Hindlimb muscle (tissue), 1 donor: Measurements from ENCODE around the gene CEP57L1. TPM values are rescaled to one million over a fixed set of nuclear protein-coding genes. Genes with fewer than 3 reads are reported as not detected.
"Not testable (repeated sequence)": the region's sequence is repeated elsewhere in the genome, so short reads cannot be mapped to it uniquely, and the experiment has no call there.

Experiments
- DNase-seq: peaks from one replicate; pipeline ENCODE4 v3.0.0-alpha.2; 2013
- polyA plus RNA-seq: library from polyadenylated mRNA; unstranded; fragments of 120-200 nt; gene quantifications from one replicate; pipeline ENCODE4 v1.2.1, GENCODE V29; 2013; ENCODE audit not compliant: insufficient read length

The CEP57L1 gene
- polyA plus RNA-seq, 1 donor = 18.5 TPM

DNA sequence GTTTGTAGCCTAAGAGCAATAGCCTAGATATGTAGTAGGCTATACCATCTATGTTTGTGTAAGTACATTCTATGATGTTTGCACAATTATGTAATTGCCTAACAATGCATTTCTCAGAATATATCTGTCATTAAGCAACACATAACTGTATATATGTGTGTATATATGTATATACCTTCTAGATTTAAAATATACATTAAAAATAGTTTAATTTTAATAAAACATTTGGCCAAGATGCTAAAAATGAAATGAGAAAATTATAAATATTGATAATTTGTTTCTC lies 21.2 kb upstream of the CEP57L1 start:
- no peak for DNase-seq

DNA sequence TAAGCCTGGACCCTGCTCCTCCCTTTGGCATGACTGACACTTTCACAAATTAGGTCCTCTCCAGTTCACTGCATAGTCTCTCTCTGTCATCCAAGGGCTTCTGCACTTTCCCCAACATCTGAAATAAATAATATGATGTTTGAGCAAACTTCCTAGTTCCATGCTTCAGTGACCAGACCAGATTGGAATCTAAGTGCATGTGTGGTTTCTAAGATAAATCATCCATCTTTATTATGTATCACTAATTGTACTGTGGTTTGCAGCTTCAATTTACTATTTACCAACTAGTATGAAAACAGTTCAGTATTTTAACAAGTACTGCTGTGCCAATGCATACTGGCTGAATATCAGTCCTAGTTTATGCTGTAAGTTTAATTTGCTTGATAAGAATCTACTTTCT lies 19.4 kb upstream of the CEP57L1 start:
- DNase-seq = no peak

DNA sequence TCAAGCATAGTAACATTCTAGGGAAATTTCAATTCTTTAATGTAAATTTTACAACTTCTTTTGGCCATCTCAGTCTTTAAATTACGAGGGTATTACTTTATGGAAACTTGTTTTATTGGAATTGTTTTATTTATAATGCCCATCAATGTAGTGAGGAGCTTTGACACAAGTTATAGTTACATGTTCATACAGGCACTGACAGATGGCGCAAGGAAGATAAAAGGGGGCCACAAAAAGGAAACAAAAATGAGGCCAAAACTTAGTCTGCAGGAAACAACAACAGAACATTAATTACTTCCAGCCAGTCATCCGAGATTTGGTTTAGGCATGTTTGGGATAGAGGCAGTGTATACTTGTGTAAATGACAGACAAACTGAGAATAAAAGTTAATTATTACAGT lies 18.9 kb upstream of the CEP57L1 start:
- DNase-seq = no peak

DNA sequence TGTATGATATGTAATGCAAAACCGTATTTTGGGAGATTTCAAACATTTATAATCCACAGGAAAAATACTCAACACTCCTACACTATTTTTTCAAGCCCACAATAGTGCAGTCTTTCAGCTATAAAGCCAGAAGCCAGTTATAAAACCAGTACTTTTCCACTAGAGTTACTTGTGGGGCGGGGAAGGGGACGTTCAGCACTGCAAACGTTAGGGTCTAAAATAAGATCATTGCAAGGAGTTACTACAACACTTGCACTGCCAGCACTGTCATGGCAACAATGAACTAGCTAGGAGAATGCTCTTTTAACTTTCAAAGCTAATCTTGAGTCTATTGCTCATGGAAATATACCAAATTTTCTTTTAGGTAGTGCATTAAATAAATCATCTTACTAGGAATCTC lies 15.3 kb upstream of the CEP57L1 start:
- peak; percentile 82 for DNase-seq

DNA sequence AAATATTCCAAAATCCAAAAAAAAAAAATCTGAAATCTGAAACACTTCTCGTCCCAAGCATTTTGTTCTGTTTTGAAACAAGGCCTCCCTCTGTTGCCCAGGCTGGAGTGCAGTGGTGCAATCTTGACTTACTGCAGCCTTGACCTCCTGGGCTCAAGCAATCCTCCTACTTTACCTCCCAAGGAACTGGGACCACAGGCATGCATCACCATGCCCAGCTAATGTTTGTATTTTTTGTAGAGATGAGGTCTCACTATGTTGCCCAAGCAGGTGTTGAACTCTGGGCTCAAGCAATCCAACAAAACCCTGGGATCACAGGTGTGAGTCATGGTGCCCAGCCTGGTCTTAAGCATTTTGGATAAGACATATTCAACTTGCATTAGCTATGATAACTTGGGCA lies 14.3 kb upstream of the CEP57L1 start:
- DNase-seq = no peak

DNA sequence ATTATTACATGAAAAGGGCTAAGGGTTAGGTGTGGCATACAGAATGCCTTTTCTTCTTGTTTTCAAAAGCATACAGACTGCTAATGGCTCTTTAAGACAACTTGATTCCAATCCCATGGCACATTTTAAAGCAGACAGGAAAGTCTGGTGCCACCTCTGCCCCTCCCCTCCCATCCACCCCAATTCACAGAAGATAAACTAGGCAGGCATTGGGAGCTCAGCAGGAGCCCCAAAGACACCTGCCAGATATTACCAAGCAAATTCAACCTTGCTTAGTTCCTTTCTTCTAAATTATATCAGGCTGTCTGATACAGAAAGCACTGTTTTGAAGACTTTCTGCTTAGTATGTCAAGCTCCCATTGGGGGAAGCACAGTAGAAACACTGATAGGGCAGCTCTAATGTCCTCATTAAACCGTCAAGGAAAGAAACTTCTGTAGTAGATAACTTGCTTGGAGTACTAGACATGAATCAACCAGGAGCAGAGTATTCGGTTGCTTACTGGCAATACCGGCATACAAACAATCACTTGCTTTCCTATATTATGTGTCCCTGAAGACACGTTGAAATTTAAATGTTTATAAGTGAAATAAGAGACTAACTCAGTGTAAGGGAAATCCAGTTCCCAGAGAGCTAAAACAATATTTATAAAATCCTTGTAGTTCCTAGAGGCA lies 13.7 kb upstream of the CEP57L1 start:
- no peak for DNase-seq

DNA sequence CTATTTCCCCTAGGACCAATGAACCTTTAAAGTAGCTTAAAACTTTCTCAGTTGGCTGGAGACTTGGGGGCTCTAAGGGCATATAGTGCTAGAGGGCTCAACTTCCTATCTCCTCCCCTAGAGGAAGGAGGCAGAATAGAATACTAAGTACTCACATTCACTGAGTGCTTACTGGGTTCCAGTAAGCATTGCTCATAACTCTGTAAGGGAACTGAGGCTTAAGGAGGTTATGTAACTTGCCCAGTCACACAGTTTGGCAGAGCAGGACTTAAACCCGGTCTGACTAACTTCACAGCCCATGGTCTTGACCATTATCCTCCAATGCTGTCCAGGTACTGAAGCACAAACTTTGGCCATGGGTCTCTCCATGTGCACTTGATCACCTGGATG lies 13.1 kb upstream of the CEP57L1 start:
- DNase-seq = no peak

DNA sequence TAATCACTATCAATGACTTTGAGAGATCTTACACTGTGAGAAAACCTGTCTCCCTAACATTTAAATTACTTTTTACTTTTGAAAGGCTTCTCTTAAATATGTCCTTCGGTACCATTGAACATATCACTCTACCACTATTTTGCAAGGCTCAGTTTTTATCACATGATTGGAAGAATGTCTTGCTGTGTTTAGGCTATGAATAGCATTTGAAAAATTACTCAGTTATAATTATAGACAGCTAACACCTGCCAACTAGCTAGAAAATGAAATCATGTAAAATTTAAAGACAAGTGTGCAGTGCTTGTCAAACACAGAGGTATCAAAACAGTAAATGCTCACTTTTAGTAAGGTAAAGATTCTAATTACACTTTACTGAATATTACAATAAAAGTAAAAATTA lies 11.7 kb upstream of the CEP57L1 start:
- DNase-seq = no peak

DNA sequence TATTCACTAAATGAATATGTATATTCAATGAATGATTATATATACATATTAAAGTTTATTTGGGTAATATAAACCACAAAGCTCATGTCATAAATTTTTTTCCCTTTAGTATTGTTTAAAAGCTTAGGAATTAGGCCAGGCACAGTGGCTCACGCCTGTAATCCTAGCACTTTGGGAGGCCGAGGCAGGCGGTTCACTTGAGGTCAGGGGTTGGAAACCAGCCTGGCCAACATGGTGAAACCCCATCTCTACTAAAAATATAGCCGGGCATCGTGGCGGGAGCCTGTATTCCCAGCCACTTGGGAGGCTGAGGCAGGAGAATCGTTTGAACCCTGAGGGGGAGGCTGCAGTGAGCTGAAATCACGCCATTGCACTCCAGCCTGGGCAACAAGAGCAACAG lies 11.2 kb upstream of the CEP57L1 start:
- DNase-seq = not testable (repeated sequence)

DNA sequence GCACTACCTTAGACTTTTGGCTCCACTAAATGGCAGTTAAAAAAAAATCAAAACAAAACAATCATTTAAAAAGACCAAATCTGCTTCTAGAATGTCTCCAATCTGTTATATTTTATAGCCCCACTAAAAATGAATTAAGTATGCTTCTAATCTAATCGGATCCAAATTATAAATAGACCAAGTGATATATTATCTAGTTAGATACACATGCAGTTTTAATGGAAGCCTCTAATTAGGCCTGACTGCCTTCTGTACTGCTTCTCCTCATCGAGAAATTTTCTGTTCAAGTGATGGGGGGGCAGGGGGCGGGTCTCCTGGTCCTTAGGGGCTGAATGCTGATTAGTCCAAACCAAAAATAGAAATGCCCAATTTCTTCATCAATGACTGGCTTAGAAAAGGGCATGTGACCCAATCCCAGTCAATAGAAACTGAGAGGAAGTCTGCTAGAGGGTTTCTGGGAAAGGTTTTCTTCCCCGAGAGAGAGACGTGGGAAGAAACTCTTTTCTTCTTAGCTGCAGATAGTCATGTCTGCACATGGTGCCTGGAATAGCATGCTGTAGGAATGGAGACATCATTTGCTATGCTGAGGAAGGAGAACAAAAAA lies 7.5 kb upstream of the CEP57L1 start:
- no peak for DNase-seq

DNA sequence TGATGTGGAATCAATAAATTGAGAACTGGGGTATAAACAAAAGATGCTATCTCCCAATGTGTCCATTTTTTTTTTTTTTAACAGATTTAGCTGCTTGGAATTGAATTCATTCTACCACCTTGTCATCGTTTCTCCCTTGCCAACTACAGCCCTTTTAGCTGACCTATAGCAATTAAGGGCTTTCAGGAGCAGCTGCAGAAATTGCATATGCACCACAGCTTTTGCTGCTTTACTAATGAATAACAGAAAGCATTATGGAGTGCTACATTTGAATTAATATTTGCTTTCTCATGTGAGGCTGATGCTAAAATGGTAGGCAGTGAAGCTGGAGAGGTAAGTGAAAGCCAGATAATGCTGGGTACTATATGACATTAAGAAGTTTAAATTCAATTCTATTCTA lies 6.3 kb upstream of the CEP57L1 start:
- no peak for DNase-seq

DNA sequence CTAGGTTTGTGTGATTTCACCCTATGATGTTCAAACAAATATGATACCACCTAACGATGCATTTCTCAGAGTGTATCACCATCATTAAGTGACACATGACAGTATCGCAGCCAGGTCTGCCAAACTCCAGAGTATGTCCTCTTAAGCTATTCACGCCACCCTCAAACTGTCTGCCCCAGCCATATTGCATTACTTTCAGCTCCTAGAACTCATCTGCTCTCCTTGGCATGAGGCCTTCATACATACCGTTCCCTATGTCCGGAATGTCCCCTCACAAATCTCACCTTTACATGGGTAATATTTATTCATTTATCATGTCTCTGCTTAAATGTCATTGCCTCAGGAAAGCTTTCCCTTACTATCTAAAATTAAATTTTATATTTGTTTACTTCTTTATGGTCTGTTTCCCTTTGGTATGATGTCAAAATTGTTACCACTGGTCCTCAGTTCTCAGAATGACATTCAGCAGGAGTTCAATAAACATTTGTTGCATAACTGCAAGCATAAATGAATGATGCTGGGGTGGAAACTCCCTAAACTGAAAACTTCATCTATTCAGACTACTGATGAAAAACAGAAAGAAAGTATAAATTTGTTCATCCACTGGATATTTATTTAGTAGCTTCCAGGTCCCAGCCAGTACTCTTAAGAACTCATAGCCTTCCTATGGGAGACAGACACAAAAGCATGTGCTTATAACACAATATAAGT lies 3.8 kb upstream of the CEP57L1 start:
- no peak for DNase-seq

DNA sequence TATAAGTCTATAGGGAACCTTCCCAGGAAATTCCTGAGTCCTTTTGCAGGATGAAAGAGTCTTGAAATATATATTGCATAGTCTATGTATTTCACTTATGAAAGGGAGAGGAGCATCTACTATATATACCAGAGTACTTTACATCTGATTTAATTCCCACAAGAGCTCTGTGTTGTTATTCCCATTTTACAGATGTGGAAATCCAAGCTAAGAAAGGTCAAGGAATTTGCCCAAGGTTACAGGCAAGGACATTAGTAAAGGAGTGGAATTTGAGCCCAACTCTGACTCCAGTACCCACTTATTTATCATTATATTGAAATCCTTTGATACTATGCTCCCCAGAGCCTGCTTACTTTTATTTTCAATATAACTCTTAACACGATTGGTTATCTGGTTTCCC lies 3.2 kb upstream of the CEP57L1 start:
- DNase-seq = no peak

DNA sequence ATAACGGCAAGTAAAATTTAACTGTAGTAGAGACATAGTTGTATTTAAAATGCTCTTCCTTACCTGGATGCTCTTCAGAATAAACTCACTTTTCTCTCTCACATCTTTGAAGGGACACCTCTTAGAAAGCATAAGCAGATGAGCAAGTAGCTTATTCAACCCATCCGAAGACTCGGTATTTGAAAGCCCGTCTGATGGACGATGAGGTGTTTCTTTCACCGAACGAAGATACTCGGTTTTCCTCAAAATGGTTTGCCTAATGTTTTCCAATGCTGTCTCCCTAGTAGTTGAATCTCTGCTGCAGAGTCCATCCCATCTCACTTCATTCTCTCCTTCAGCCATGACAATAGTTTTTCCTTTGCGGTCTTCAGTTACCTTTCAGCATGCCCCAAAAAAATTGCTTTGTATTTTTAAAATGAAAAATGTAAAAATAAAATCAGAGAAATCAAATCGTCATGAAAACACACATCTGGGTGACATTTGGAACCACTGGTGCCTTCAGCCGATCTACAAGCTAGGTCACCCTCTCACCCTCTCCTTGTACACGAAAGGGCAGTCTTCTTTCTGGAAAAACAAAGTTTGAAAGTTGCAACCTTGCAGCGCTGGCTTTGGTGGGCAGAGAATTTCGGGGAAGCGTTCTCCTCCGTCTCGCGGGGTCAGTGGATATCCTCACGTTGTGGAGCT lies 1.4 kb upstream of the CEP57L1 start:
- DNase-seq = no peak

DNA sequence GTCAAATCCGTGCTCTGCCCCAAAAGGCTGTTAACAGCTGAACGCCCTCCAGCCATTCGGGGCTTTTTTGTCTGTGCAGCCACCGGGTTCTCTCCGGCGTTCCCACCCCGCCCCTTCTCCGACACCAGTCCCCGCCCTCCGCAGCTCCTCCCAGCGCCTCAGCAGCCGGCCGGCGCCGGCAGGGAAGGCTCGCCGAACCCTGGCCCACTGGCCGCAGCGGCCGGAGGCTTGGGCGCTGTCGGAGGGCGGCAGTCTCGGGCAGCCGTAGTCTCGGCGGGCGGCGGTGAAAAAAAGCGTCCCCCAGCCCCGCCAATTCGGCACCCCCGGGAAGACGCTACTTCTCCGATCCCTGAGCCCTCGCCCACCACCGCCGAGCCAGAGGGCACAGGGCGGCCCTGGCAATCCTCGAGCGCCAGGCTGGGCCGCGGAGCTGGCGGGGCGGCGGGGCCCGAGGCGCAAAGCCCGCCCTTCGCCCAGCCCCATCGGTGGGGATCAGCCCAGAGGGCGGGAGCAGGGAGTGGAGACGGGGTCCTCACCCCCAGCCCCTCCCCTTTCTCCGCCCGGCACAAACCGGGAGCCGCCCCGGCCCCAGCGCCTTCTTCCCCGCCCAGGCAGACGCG lies 781 bp upstream of the CEP57L1 start, which contains the start of gene SESN1:
Gene SESN1, minus strand, starts transcription at position 431 of the 620 bp plus-strand sequence. CDS start 773 bp downstream, outside the sequence.
- DNase-seq = peak; percentile 94

DNA sequence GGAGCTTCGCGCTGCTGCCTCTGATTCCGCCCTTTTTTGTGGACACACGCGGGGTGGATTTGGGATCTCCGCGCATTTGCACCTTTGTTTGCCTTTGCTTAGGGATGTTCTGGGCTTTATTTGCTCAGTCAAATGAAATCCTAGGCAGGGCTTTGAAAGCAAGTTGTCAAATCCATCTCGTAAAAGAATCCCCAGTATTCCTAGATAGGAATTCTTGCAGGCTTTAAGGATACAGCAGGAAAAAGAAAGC lies 453 bp downstream of the CEP57L1 start:
- DNase-seq = no peak

DNA sequence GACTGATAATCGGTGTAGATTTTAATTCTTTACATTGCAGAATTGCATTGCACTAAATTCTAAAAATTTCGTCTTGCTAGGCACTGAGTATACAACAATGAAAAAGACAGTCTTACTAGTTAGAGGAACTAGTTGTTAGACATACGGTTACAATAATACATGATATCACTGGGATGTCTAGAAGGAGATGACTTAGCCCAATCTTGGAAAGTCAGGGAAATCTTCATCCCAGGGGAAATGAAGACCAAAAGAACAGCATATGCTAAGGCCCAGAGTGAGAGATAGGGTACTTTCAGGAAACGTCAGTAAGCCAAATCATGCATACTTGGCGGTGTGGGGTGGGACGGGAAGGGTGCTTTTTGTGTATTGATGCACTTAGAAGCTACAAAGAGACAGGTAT lies 901 bp downstream of the CEP57L1 start:
- DNase-seq = no peak

DNA sequence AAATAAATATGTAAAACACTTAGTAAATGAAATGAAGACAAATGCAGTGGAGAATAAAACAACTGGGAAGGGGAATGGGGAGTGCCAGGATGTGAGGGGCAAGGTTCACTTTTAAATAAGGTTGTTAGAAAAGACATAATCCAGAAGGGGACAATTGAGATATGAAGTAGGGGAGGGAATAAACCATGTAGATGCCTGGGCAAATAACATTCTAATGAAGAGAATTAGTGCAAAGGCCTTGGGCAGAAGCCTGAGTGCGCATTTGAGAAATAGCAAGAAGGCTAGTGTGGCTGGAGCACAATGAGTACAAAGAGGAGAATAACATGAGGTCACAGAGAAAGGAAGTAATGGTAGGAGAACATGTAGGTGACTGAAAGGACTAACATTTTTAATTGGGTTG lies 2.4 kb downstream of the CEP57L1 start:
- DNase-seq = no peak

DNA sequence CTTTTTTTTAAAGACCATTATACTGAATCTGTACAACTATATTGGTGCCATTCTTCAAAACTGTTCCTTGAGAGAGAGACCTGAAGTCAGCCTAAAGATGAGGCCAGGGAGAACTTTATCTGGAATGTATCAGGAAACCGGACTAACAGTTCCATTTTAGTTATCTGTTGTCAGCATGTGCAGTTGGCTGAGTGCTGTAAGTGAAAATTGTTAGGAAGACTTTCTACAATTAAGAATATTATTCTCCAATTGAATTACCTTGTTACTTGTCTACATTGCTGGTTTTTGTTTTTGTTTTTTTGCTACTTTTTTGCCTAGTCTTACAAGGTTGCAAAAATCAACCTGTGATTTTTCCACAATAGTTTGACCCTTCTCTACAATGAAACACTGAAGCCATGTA lies 7.5 kb downstream of the CEP57L1 start:
- DNase-seq = no peak

DNA sequence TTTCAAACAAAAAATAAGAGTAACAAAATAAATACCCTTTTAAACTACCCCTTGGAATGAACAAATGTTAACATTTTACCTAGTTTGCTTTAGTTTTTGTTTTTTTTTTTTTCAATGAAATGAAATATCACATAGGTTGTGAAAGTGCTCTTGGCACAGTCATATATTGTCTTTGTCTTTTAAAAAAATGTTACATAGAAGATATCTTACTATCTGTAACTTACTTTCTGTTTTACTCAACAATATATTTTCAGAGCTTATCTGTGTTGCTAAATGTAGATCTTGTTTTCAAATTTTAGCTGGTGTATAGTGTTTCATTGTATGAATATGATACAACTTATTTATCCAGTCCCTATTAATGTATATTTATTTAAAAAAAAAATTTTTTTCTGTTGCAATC lies 8.6 kb downstream of the CEP57L1 start:
- no peak for DNase-seq

DNA sequence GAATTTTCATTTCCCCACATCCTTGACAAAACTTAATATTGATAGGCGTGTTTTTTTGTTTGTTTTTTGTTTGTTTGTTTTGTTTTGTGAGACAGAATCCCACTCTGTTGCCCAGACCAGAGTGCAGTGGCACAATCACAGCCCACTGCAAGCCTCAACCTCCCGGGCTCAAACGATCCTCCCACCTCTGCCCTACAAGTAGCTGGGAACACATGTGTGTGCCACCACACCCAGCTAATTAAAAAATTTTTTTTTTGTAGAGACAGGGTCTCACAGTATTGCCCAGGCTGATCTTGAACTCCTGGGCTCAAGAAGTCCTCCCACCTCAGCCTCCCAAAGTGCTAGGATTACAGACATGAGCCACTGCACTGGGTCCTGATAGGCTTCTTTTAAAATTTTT lies 9.2 kb downstream of the CEP57L1 start:
- DNase-seq = no peak

DNA sequence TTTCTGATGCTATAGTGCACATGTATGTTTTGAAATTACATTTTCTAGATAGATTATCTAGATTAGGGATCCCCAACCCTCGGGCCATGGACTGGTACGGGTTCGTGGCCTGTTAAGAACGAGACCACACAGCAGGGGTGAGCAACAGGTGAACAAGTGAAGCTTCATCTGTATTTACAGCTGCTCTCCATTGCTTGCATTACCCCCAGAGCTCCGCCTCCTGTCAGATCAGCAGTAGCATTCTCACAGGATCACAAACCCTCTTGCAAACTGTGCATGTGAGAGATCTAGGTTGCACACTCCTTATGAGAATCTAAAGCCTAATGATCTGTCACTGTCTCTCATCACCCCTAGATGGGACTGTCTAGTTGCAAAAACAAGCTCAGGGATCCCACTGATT lies 10.4 kb downstream of the CEP57L1 start:
- no peak for DNase-seq

DNA sequence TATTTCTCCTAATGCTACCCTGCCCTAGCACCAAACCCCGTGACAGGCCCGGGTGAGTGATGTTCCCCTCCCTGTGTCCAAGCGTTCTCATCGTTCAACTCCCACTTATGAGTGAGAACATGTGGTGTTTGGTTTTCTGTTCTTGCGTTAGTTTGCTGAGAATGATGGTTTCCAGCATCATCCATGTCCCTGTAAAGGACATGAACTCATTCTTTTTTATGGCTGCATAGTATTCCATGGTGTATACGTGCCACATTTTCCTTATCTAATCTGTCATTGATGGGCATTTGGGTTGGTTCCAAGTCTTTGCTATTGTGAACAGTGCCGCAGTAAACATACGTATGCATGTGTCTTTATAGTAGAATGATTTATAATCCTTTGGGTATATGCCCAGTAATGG lies 14.4 kb downstream of the CEP57L1 start:
- not testable (repeated sequence) for DNase-seq

DNA sequence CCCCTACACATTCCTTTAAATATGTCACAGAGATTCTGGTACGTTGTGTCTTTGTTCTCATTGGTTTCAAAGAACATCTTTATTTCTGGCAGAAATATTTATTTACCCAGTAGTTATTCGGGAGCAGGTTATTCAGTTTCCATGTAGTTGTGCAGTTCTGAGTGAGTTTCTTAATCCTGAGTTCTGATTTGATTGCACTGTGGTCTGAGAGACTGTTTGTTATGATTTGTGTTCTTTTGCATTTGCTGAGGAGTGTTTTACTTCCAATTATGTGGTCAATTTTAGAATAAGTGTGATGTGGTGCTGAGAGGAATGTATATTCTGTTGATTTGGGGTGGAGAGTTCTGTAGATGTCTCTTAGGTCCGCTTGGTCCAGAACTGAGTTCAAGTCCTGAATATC lies 17.4 kb downstream of the CEP57L1 start:
- DNase-seq = not testable (repeated sequence)
